ENCODE results near the gene ADORA2A.

The ADORA2A gene

DNA sequence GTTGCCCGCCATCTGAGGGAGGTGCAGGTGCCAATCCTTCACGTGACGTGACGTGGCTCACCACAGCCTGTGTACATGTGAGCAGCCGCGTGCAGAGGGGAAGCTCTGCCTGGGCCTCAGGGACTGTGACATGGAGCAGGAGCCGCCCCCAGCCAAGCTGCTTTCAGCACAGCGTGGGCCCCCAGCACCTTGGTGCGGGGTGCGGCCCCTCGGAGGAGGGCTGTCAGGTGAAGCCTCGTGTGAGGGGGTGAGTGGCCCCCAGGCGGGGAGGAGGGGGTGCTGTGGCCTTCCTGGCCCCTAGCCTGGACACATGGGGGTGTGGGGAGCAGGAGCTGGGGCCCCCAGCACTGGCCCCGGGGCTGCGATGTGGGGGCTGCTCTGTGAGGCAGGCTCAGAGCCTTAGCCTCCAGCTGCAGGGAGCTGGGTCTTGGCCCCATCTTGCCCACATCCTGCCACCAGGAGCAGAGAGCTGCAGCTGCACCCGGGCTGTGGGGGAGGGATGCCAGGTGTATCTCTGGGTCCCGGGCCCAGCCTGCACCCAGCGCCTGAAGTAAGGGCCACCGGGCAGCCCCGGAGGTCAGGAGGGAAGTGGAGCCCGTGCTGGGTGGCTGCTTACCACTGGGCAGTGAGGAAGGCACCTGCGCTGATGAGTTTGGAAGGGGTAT is at the start of gene ADORA2A:
ADORA2A (plus strand) TSS at position 100 of the 665 bp plus-strand sequence. CDS start 5,806 bp downstream, outside the sequence.
- DNase-seq = peak; percentile 84

- DNase-seq = no peak
These were observed 47.9 kb upstream of the ADORA2A start for GRCh38 chr22:24379536-24379935.

DNA sequence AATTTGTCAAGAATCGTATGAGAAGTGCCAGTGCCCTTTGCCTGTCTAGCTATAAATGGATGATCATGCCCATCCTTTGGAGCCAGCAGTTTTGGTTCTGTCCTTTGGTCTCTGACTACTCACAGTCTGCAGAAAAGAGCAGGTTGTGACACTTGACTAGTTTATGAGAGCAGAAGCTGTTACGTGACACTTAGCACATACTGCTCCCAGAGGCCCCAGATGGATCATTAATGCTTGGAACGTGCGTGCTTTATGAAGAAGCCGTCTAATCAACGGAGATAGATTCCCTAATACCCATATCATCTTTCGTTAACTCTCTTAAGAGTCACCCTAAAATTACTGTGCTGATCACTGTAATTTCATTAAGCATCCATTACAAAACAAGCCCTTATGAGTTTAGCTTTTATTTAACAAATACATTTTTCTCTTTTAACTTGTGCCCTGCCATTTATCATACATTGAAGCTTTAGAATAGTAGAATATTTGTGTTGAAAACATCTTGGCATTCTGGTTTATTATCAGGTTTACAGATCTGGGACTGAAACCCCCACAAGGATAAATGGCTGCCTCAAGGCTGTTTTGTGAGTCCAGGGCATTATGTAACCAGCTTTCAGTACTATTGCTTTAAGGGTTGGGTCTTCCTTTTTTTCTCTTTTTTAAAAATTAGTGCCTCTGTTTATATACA is 47.0 kb upstream of the ADORA2A start:
- no peak for DNase-seq

GRCh38 chr22:24380905-24381230 is 46.5 kb upstream of the ADORA2A start:
- no peak for DNase-seq

DNA sequence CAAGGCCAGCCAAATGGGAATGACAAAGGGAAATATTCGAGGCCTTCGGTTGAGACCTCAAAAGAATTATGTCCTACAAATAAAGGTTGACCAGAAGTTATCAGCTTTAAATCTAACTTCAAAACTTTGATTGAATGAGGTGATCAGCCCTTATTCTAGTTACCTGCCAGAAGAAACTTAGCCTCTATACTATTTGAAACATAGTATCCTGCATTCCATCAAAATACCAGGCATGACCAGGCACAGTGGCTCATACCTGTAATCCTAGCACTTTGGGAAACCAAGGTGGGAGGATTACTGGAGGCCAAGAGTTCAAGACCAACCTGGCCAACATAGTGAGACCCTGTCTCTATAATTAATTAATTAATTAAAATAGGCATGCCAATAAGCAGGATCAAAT is 44.3 kb upstream of the ADORA2A start:
- no peak for DNase-seq

GRCh38 chr22:24384131-24384530 is 43.3 kb upstream of the ADORA2A start:
- no peak for DNase-seq

- no peak for DNase-seq
These were observed 40.4 kb upstream of the ADORA2A start for GRCh38 chr22:24386937-24387471.

DNA sequence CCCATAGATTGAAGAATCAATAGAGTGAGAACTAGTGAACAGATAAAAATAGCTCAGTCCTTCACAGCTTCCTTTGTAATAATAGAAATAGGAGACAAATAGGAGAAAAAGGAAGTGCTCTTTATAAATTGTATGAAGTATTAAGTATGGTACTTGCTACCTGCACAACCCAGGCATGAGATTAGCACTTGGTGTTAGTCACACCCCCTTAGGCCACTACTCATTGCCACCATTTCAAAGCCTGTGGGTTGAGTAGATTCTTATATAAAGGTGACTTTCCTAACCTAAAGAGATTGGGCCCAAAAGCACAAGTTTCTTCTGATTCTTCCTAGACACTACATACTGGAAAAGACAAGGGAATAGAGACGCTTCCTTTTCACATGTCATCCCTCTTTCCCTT is 37.7 kb upstream of the ADORA2A start:
- no peak for DNase-seq

DNA sequence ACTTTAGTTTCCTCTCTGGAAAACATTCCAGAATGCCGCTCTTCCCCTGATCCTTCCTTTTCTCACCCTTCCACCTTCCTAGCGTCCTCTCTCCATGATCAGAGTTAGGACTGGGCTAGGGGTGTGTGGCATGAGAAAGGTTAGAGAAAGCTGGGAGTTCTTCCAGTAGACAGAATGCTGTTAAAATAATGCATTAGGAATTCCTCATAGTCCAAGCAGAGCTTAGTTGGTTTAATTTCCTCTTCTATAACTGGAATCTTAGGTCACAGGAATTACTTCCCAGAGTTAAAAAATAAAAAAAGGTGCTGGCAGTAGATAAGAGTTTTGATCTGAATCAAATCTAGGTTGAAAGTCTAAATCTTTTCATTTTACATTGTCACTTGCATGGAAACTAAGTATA is 37.2 kb upstream of the ADORA2A start:
- DNase-seq = no peak

DNA sequence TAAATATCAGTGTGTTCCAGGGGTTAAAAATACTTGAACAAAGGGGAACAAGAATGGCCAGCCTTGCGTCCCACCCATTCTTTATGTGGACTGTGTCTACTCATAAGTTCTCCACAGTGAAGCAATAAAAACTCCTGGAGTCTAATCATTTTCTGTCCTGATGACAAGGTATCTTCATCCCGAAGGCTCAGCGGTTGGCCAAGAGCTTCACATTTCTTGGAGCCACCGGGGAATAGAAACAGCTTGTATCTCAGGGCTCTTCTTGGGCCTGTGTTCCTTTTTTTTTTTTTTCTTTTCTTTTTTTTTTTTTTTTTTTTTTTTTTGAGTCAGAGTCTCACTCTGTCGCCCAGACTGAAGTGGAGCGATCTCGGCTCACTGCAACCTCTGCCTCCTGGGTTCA is 36.8 kb upstream of the ADORA2A start:
- no peak for DNase-seq

GRCh38 chr22:24391836-24392217 is 35.6 kb upstream of the ADORA2A start:
- no peak for DNase-seq

DNA sequence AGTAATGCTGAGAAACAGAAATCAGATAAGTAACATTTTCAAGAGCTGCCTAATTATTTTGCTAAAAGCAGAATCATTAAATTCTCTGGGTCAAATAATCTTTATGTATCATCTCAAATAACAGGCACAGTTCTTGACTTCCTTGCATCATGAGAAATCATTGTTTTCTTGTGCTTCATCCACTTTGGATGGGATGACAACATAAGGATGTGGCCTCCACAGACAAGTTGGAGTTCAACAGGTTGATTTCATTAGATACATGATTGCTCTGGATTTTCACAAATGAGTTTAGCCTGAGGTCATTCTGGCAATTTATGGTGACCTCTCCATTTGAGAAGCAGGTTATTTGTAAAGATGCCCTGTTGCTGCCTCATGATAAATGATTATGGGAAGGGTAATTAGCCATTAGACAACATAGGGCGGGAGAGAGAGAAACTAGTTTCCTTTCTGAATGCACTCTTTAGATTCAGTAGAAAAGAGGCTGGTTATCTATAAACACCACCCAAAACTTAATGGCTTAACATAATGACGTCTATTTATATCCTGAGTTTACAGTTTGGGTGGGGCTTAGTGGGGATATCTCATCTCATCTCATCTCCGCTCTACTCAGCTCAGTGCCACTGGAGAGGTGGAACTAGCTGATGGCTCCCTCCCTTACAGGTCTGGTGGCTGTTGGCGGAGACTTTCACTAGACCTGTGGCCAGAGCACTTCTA is 35.0 kb upstream of the ADORA2A start:
- DNase-seq = no peak

GRCh38 chr22:24393012-24393559 is 34.3 kb upstream of the ADORA2A start:
- no peak for DNase-seq

DNA sequence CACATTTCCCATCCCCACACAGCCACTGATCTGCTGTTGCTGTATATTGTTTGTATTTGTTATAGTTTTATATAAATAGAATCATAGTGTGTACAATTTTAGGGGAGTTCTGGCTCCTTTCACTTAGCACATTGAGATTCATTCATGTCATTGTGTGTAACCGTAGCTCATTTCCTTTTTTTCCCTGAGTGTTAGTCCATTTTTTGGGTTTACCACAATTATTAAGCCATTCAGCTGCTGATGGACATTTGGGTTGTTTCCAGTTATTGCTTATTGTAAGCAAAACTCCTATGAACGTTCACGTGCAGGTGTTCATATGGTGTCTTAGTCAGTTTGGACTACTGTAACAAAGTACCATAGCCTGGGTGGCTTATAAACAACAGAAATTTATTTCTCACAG is 33.6 kb upstream of the ADORA2A start:
- DNase-seq = no peak

DNA sequence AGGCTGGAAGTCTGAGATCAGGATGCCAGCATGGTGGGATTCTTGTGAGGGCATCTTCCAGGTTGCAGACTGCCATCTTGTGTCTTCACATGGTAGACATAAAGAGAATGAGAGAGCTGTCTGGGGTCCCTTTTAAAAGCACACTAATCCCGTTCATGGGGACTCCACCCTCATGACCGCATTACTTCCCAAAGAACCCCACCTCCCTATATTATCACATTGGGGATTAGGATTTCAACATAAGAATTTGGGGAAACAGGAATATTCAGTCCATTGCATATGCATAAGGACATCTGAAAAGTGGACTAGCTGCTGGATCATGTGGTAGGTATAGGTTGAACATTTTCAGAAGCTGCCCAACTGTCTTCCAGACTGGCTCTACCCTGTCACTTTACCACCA is 33.1 kb upstream of the ADORA2A start:
- DNase-seq = no peak

DNA sequence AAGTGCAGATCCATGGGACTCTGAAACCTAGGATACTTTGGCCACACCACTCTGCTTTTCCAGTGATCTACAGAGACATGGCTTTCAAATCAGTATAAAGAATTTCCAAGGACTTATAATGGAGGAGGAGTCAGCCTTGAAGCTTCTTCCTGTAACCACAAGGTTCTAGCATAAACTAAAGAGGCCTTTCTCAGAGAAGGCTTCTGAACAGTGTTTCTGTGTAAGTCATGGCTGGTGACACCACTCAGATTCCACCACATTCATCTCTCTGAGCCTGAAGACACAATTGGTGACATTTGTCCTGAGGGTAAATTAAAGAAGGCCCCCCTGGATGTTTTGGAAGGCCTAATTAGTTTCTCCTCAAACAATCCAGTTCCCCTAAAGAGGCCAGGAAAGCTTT is 29.0 kb upstream of the ADORA2A start:
- DNase-seq = no peak

- DNase-seq = no peak
These were observed 27.2 kb upstream of the ADORA2A start for GRCh38 chr22:24400034-24400725.

GRCh38 chr22:24400726-24401596 is 26.4 kb upstream of the ADORA2A start:
- DNase-seq = no peak

GRCh38 chr22:24401931-24402367 is 25.4 kb upstream of the ADORA2A start:
- DNase-seq = no peak

DNA sequence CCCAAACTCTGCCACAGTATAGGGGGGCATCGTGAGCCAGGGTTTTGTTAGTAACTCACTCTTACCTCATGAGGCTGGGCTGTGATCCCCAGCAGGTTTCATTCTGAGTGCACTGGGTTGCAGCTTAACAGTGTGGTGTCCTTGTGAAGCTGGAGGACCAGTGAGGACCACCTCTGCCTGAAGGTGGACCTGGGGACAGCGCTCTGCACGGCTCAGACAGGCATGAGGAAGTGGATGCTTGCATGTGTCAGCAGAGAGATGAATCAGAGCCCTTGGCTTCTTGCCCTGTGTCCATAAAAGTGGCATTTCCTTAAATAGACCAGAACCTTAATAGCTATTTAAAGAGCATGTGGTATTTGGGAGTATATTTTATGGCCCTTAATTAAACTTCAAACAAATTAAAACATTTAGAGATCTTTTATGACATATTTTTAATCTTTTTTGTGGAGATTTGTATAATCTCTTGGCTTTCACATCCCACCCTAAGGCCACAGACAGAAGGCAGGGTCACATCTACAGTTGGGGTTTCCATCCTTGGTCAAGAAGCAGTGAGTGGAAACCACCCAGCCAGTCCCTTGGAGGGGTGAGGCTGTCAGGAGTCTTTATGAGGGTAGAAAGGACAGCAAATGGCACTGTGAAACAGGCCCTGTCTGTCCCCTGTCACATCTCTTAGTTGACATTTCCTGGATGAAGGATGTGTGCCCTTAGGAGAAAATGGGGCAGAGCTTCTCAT is 24.8 kb upstream of the ADORA2A start:
- no peak for DNase-seq

DNA sequence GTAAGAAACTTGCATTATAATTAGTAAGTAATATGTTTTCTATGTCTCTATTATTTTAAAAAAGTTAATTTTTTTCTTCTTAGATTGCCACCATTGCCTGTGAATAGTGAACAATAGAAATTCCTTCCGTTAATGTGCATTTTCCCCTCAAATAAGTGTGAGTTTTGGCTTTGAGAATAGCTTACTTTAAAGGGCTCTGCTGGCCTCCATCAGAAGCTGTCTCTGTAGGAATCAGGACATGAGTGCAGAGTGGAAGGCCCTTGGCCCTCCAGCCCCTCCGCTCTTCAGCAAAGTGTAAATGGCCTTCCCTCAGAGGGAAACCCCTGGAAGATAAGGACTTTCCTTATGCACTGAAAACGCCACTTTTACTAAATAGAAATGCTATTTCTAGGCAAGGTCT is 24.1 kb upstream of the ADORA2A start:
- DNase-seq = no peak
